Prostate gland (tissue), 2 donors: Measurements from ENCODE around the gene RBM19.
"Not testable (repeated sequence)": the region's sequence is repeated elsewhere in the genome, so short reads cannot be mapped to it uniquely, and the experiment has no call there.

Source experiments
- POLR2A ChIP-seq: fragments of 450-650 bp; IDR thresholded peaks from one replicate; pipeline ENCODE4 v1.6.1; 2016; ENCODE audit warnings: antibody characterized with exemption, mild to moderate bottlenecking
- POLR2AphosphoS5 ChIP-seq: sonication (generic); formaldehyde crosslinking; IDR thresholded peaks from one replicate; pipeline ENCODE4 v1.6.1; 2017; ENCODE audit warnings: antibody characterized with exemption
- TF ChIP-seq, protein P1 (sequence below), 4 experiments: fragments of 200-600 bp in 2 of 4; fragments of 450-650 bp in 2 of 4; sonication (generic) in 2 of 4; IDR thresholded peaks; 1 replicate in 3 of 4; 2 replicates in 1 of 4; pipeline ENCODE4 v1.5.1; 2016 to 2019; ENCODE audit warnings: antibody characterized with exemption in 4 of 4, mild to moderate bottlenecking in 2 of 4, moderate library complexity in 2 of 4

DNA sequence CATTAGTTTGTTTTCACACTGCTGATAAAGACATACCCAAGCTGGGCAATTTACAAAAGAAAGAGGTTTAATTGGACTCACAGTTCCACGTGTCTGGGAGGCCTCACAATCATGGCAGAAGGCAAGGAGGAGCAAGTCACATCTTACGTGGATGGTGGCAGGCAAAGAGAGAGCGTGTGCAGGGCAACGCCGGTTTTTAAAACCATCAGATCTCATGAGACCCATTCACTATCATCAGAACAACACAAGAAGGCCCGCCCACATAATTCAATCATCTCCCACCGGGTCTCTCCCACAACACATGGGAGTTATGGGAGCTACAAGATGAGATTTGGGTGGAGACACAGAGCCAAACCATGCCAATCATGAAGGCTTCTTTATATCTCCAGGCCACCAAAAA lies 34.1 kb upstream of the RBM19 start:
- TF ChIP-seq, protein P1, sequence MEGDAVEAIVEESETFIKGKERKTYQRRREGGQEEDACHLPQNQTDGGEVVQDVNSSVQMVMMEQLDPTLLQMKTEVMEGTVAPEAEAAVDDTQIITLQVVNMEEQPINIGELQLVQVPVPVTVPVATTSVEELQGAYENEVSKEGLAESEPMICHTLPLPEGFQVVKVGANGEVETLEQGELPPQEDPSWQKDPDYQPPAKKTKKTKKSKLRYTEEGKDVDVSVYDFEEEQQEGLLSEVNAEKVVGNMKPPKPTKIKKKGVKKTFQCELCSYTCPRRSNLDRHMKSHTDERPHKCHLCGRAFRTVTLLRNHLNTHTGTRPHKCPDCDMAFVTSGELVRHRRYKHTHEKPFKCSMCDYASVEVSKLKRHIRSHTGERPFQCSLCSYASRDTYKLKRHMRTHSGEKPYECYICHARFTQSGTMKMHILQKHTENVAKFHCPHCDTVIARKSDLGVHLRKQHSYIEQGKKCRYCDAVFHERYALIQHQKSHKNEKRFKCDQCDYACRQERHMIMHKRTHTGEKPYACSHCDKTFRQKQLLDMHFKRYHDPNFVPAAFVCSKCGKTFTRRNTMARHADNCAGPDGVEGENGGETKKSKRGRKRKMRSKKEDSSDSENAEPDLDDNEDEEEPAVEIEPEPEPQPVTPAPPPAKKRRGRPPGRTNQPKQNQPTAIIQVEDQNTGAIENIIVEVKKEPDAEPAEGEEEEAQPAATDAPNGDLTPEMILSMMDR (IDR thresholded peaks at IDR 0.05), result not testable (repeated sequence)
- not testable (repeated sequence) for TF ChIP-seq POLR2A, POLR2AphosphoS5
